H1 (cell line): Measurements from ENCODE around the gene GSTA2. TPM values are rescaled to one million over a fixed set of nuclear protein-coding genes. Genes with fewer than 3 reads are reported as not detected.

ENCODE experiments used
- EZH2 ChIP-seq: fragments of 200-600 bp; sonication (generic); IDR thresholded peaks from 2 replicates; pipeline ENCODE4 v1.7.1; 2012; ENCODE audit warnings: low read depth, mild to moderate bottlenecking, moderate library complexity, low read length, inconsistent platforms; ENCODE audit not compliant: severe bottlenecking
- GABPA ChIP-seq: IDR thresholded peaks from 2 replicates; pipeline ENCODE4 v1.6.1; 2011; ENCODE audit warnings: mild to moderate bottlenecking, low read length, moderate library complexity, borderline replicate concordance; ENCODE audit not compliant: insufficient read depth
- KDM4A ChIP-seq: IDR thresholded peaks from one replicate; pipeline ENCODE4 v1.7.1; 2012; ENCODE audit warnings: low read depth, mild to moderate bottlenecking, moderate library complexity, low read length, inconsistent platforms; ENCODE audit not compliant: severe bottlenecking
- RBBP5 ChIP-seq: IDR thresholded peaks from 2 replicates; pipeline ENCODE4 v1.7.1; 2012; ENCODE audit warnings: low read depth, mild to moderate bottlenecking, inconsistent platforms, low read length, moderate library complexity, borderline replicate concordance
- USF2 ChIP-seq: IDR thresholded peaks from 2 replicates; pipeline ENCODE4 v1.6.1; 2011; ENCODE audit warnings: low read length, improper control_type of control experiment
- polyA plus RNA-seq, 7 experiments: library from polyadenylated mRNA; depleted of rRNA in 3 of 7; stranded (reverse) in 5 of 7; unstranded in 2 of 7; fragments of >200 nt in 5 of 7; fragments of 200-250 nt in 2 of 7; gene quantifications; 1 replicate in 5 of 7; 2 replicates in 1 of 7; 4 replicates in 1 of 7; pipeline versions ENCODE4 v1.2.1 to v1.2.3, GENCODE V29; 2011 to 2013; ENCODE audit warnings: missing spikeins in 2 of 7, mixed read lengths in 2 of 7
- total RNA-seq: library from RNA; stranded (reverse); fragmentation: NEBNext Ultra II Directional; extraction: Animal tissue kit (Norgen Biotek cat#: 25700); gene quantifications from 2 replicates; pipeline ENCODE4 v1.2.1, GENCODE V29; 2021

The GSTA2 gene
- total and polyA plus RNA-seq, 2 of the 8 experiments (the other 6 are each of a cell fraction or from before 2014, with no cell fraction given): 0.05 TPM; not detected in 1

- no peak for TF ChIP-seq USF2
- TF ChIP-seq RBBP5: no peak
- TF ChIP-seq GABPA: no peak
- no peak for TF ChIP-seq KDM4A
- TF ChIP-seq EZH2: no peak
Measured at GRCh38 chr6:52712136-52712535, 51.1 kb downstream of the GSTA2 start (continued).
